Measurements from ENCODE around the gene PLEKHN1. TPM values are rescaled to one million over a fixed set of nuclear protein-coding genes. Genes with fewer than 3 reads are reported as not detected.

The PLEKHN1 gene
- total RNA-seq, 1 experiment from 2014 or later = not detected

DNA sequence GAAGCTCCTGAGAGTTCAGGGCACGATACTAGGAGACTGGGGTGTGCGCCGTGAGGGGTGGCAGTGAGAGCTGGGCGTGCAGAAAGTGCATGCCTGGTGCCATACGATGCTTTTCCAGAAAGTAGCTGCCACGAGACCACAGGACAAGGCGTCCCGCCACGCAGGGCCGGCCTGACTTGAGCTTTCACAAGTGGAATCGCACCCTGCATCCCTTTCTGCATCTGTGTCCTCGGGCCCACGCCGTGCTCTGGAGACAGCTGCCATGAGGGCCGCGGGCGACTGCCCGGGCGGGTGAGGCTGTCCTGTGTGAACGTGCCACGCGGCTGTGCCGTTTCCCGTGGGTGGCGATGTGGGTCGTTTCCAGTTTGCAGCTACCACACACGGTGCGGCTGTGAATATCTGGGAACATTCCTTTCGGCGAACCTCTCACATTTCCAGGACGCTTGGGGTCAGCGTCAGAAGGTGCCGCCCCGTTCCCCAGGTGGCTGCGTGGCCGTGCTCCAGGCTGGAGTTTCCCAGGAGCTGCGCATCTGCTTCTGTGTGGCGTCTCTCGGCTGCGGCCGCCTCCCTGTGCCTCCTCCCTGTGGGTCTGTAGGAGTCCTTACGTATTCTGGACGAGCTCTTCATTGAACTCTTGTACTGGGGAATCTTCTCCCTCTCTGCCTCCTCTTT is 16.6 kb downstream of the PLEKHN1 start:
- DNase-seq (ENCODE audit: low spot score) = no peak
- no peaks in the 10 kb centered on the region for H3K9me3 ChIP-seq (ENCODE audit: low read depth, low read length, poor library complexity, severe bottlenecking)
- no peaks in the 10 kb centered on the region for H3K36me3 ChIP-seq (ENCODE audit: insufficient read depth, low read length, poor library complexity, severe bottlenecking)
- no peaks in the 10 kb centered on the region for H3K27me3 ChIP-seq (replicated peaks; ENCODE audit: insufficient read depth, low read depth, low read length, poor library complexity)
- BruUV-seq (replicated peaks) = no TSS peak
- intact Hi-C loops (cut with micrococcal nuclease; ENCODE audit: unreplicated experiment) = loop anchor here (5.0 kb wide), 1 partner anchor 79 kb away; no protein-coding TSS in a partner anchor
- POLR2A ChIA-PET (ENCODE audit: low non-redundant PET) = no interaction called here
- TF ChIP-seq, protein P1, sequence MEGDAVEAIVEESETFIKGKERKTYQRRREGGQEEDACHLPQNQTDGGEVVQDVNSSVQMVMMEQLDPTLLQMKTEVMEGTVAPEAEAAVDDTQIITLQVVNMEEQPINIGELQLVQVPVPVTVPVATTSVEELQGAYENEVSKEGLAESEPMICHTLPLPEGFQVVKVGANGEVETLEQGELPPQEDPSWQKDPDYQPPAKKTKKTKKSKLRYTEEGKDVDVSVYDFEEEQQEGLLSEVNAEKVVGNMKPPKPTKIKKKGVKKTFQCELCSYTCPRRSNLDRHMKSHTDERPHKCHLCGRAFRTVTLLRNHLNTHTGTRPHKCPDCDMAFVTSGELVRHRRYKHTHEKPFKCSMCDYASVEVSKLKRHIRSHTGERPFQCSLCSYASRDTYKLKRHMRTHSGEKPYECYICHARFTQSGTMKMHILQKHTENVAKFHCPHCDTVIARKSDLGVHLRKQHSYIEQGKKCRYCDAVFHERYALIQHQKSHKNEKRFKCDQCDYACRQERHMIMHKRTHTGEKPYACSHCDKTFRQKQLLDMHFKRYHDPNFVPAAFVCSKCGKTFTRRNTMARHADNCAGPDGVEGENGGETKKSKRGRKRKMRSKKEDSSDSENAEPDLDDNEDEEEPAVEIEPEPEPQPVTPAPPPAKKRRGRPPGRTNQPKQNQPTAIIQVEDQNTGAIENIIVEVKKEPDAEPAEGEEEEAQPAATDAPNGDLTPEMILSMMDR (conservative IDR thresholded peaks at IDR 0.05; ENCODE audit: low read depth, low read length) = no peak
- no peak for TF ChIP-seq EZH2 (IDR thresholded peaks at IDR 0.05; ENCODE audit: borderline replicate concordance, low read depth, low read length, poor library complexity, severe bottlenecking)
- H3K4me3 ChIP-seq (ENCODE audit: low read depth, low read length, poor library complexity, severe bottlenecking) = no peak overlapping the region
- no peak overlapping the region for H3K27ac ChIP-seq (ENCODE audit: low read depth, low read length, poor library complexity, severe bottlenecking)
- no peaks in the 10 kb centered on the region for H3K4me1 ChIP-seq (ENCODE audit: insufficient read depth, low read length, poor library complexity, severe bottlenecking)
- CTCF ChIA-PET = no interaction called here

DNA sequence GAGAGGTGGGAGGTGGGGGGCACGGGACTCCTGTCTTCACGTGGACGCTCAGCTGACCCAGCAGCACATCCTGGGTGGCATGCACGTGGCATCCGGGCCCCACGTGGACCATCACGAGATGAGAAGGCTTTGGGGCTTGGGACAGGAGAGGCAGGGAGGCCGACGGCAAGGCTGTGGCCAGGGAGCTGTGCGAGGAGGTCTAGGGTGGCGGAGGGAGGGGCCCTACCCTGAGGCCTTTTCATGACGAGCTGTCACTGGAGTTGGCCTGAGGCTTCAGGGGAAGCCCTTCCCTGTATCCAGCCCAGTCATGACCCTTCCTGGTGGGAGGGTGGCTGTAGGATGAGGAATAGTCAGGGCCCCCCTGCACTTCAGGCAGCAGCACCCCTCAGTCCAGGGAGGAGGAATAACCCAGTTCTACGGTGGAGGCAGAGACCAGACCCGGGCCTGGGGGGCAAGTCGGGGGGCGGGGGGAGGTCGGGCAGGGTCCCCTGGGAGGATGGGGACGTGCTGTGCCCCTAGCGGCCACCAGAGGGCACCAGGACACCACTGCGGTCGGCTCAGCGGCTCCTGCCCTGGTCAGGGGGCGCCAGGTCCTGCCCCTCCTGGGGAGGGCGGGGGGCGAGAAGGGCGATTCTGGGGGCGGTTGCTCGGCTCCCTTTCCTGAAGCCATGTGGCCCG is 17.7 kb downstream of the PLEKHN1 start:
- Histone ChIP-seq H3K27ac (ENCODE audit: low read depth, low read length, poor library complexity, severe bottlenecking) (no peak overlapping the region), H3K4me1 (ENCODE audit: insufficient read depth, low read length, poor library complexity, severe bottlenecking) (no peaks in the 10 kb centered on the region), H3K9me3 (ENCODE audit: low read depth, low read length, poor library complexity, severe bottlenecking) (no peaks in the 10 kb centered on the region), H3K4me3 (ENCODE audit: low read depth, low read length, poor library complexity, severe bottlenecking) (no peak overlapping the region), H3K27me3 (replicated peaks; ENCODE audit: insufficient read depth, low read depth, low read length, poor library complexity) (no peaks in the 10 kb centered on the region), H3K36me3 (ENCODE audit: insufficient read depth, low read length, poor library complexity, severe bottlenecking) (no peaks in the 10 kb centered on the region)
- intact Hi-C loops (cut with micrococcal nuclease; ENCODE audit: unreplicated experiment) = loop anchor here (5.0 kb wide), 1 partner anchor 78 kb away; no protein-coding TSS in a partner anchor
- TF ChIP-seq, protein P1 (conservative IDR thresholded peaks at IDR 0.05; ENCODE audit: low read depth, low read length) = peak; percentile 87
- TF ChIP-seq EZH2 (IDR thresholded peaks at IDR 0.05; ENCODE audit: borderline replicate concordance, low read depth, low read length, poor library complexity, severe bottlenecking) = no peak
- DNase-seq (ENCODE audit: low spot score) = no peak
- POLR2A ChIA-PET (ENCODE audit: low non-redundant PET) = interaction anchor here (0.6 kb wide), 1 partner anchor 18 kb away, joined by 3 read pairs; no protein-coding TSS in a partner anchor
- BruUV-seq (replicated peaks) = no TSS peak
- CTCF ChIA-PET = no interaction called here

DNA sequence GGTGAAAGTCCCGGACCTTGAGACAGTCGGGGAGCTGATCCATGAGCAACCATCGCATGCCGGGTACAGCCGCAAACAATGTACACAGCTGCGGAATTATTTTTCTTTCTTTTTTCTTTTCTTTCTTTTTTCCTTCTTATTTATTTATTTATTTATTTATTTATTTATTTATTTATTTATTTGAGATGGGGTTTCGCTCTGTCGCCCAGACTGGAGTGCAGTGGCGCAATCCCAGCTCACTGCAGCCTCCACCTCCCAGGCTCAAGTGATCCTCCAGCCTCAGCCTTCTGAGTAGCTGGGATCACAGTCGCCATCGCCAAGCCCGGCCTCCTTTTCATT is 18.2 kb downstream of the PLEKHN1 start:
- BruUV-seq (replicated peaks) = no TSS peak
- DNase-seq (ENCODE audit: low spot score) = no peak
- Histone ChIP-seq H3K36me3 (ENCODE audit: insufficient read depth, low read length, poor library complexity, severe bottlenecking) (no peaks in the 10 kb centered on the region), H3K9me3 (ENCODE audit: low read depth, low read length, poor library complexity, severe bottlenecking) (no peaks in the 10 kb centered on the region), H3K4me3 (ENCODE audit: low read depth, low read length, poor library complexity, severe bottlenecking) (no peak overlapping the region), H3K4me1 (ENCODE audit: insufficient read depth, low read length, poor library complexity, severe bottlenecking) (no peaks in the 10 kb centered on the region), H3K27ac (ENCODE audit: low read depth, low read length, poor library complexity, severe bottlenecking) (no peak overlapping the region), H3K27me3 (replicated peaks; ENCODE audit: insufficient read depth, low read depth, low read length, poor library complexity) (no peaks in the 10 kb centered on the region)
- no peak for TF ChIP-seq EZH2 (IDR thresholded peaks at IDR 0.05; ENCODE audit: borderline replicate concordance, low read depth, low read length, poor library complexity, severe bottlenecking)
- TF ChIP-seq, protein P1 (conservative IDR thresholded peaks at IDR 0.05; ENCODE audit: low read depth, low read length) = 0 out of 2 replicates have a peak, but pooled peaks have one; percentile 10
- POLR2A ChIA-PET (ENCODE audit: low non-redundant PET) = interaction anchor here (0.6 kb wide), 1 partner anchor 17 kb away, joined by 3 read pairs; no protein-coding TSS in a partner anchor
- intact Hi-C loops (cut with micrococcal nuclease; ENCODE audit: unreplicated experiment) = loop anchor here (5.0 kb wide), 1 partner anchor 78 kb away; no protein-coding TSS in a partner anchor
- CTCF ChIA-PET = no interaction called here

Data from A673 (cell line).